Natural killer cell (primary cell): Measurements from ENCODE around the gene CYBB. TPM values are rescaled to one million over a fixed set of nuclear protein-coding genes. Genes with fewer than 3 reads are reported as not detected.
"Not testable (repeated sequence)": the region's sequence is repeated elsewhere in the genome, so short reads cannot be mapped to it uniquely, and the experiment has no call there.

Experiments used
- ATAC-seq, 3 donors: fragments of 150-1000 bp in 2 of 3; fragments of 200-7000 bp in 1 of 3; cut with Tn5 transposase; 1 replicate in 1 of 3; 2 replicates in 2 of 3; pipeline ENCODE4 v1.10.0; 2021; ENCODE audit warnings: mild to moderate bottlenecking in 2 of 3, moderate library complexity in 2 of 3
- DNase-seq, 2 donors: peaks; one replicate each; pipeline versions ENCODE4 v3.0.0 to v3.0.0-alpha.2; 2013 to 2021; ENCODE audit warnings: mixed read lengths in 1 of 2
- H3K27ac ChIP-seq: one replicate; pipeline ENCODE4 v1.5.1; 2013; ENCODE audit warnings: mild to moderate bottlenecking, low read length
- H3K27me3 ChIP-seq: one replicate; pipeline ENCODE4 v1.6.1; 2013; ENCODE audit warnings: low read length; ENCODE audit not compliant: control insufficient read depth, insufficient read depth
- H3K36me3 ChIP-seq: one replicate; pipeline ENCODE4 v1.6.1; 2013; ENCODE audit warnings: low read length; ENCODE audit not compliant: control insufficient read depth, insufficient read depth
- H3K4me1 ChIP-seq: one replicate; pipeline ENCODE4 v1.6.1; 2013; ENCODE audit warnings: low read length; ENCODE audit not compliant: control insufficient read depth, insufficient read depth
- H3K4me3 ChIP-seq: one replicate; pipeline ENCODE4 v1.5.1; 2013; ENCODE audit warnings: low read length
- H3K9me3 ChIP-seq: one replicate; pipeline ENCODE4 v1.6.1; 2013; ENCODE audit warnings: low read length; ENCODE audit not compliant: control insufficient read depth, insufficient read depth
- H3K27ac Mint-ChIP-seq, 2 donors: one replicate each; pipeline ENCODE4 v1.8.0; 2022; ENCODE audit warnings: mild to moderate bottlenecking in 2 of 2, mixed read lengths in 2 of 2, moderate library complexity in 1 of 2
- H3K27me3 Mint-ChIP-seq, 2 donors: one replicate each; pipeline ENCODE4 v1.8.0; 2022; ENCODE audit warnings: low read depth in 2 of 2, mixed read lengths in 2 of 2
- H3K36me3 Mint-ChIP-seq: one replicate; pipeline ENCODE4 v1.8.0; 2022; ENCODE audit warnings: mixed read lengths
- H3K4me1 Mint-ChIP-seq, 2 donors: one replicate each; pipeline ENCODE4 v1.8.0; 2022; ENCODE audit warnings: mixed read lengths in 2 of 2
- H3K4me3 Mint-ChIP-seq: one replicate; pipeline ENCODE4 v1.8.0; 2022; ENCODE audit warnings: mild to moderate bottlenecking, moderate library complexity, mixed read lengths
- H3K9me3 Mint-ChIP-seq, 2 donors: one replicate each; pipeline ENCODE4 v1.8.0; 2022; ENCODE audit warnings: mixed read lengths in 2 of 2
- WGBS: methylation state at CpG from one replicate; pipeline ENCODE4 v1.1.7; 2013; ENCODE audit warnings: missing lambda C conversion rate; ENCODE audit not compliant: insufficient coverage; 5-methylcytosine and 5-hydroxymethylcytosine counted together
- intact Hi-C: fragments of 100-400 bp; cut with micrococcal nuclease; formaldehyde crosslinking; loops from one replicate; pipeline ENCODE4 v1.14.2; 2022
- total RNA-seq, 4 donors: library from RNA; stranded (reverse); fragments of 120-200 nt in 1 of 4; gene quantifications; one replicate each; pipeline versions ENCODE4 v1.2.3 to v1.2.4, GENCODE V29; 2013 to 2022
- TF ChIP-seq, protein P1 (sequence below): fragments of 200-600 bp; IDR thresholded peaks from one replicate; pipeline ENCODE4 v1.8.0; 2022; ENCODE audit warnings: antibody characterized with exemption

CYBB gene
- total RNA-seq, 3 donors from 2014 or later (not counting 1 experiment from before 2014, with no cell fraction given): 11.3 to 25.6 (median 20.9) TPM

DNA sequence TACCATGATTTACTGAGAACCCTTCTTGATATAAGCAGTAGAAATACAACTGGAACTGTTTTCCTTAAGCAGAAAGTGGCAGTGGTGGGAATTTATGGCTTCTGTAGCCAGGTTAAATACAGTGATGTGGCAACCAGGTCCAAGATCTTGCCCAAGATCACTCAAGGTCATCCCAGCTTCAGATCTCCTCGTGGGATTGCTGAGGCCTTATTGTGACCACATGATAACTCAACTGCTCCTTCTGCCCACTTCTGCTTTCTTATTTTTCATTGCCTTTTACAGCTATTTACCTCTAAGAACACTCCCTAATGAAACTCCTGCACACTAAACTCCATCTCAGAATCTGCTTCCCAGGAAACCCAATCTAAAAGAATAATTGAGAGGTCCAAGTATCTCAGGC, 12.4 kb upstream of the CYBB start:
- no peak for ATAC-seq

DNA sequence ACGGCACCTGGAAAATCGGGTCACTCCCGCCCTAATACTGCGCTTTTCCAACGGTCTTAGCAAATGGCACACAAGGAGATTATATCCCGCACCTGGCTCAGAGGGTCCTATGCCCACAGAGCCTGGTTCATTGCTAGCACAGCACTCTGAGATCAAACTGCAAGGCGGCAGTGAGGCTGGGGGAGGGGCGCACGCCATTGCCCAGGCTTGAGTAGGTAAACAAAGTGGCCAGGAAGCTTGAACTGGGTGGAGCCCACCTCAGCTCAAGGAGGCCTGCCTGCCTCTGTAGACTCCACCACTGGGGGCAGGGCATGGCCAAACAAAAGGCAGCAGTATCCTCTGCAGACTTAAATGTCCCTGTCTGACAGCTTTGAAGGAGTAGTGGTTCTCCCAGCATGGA, 11.0 kb upstream of the CYBB start:
- H3K4me1 ChIP-seq, H3K27me3 ChIP-seq, H3K36me3 ChIP-seq, H3K27ac ChIP-seq, H3K36me3 Mint-ChIP-seq, DNase-seq, H3K27ac Mint-ChIP-seq, H3K27me3 Mint-ChIP-seq, intact Hi-C loops, H3K4me3 ChIP-seq, H3K4me3 Mint-ChIP-seq, H3K9me3 ChIP-seq, H3K9me3 Mint-ChIP-seq, ATAC-seq: not testable (repeated sequence)
- 93% methylated on average over 9 of the region's 9 CpGs for WGBS
- peaks cover 0 to 11% of the 10 kb centered on the region in 2 donors for H3K4me1 Mint-ChIP-seq

More for the DNA sequence above, 12.4 kb upstream of the CYBB start:
- H3K27ac ChIP-seq: no peak overlapping the region
- Mint-ChIP-seq H3K36me3 (no peaks in the 10 kb centered on the region), H3K27ac (no peak overlapping the region), H3K9me3 (no peaks in the 10 kb centered on the region), H3K27me3 (peaks cover 0 to 6% of the 10 kb centered on the region in 2 donors), H3K4me1 (peaks cover 0 to 11% of the 10 kb centered on the region in 2 donors), H3K4me3 (no peak overlapping the region)
- no peaks in the 10 kb centered on the region for H3K9me3 ChIP-seq
- no peak overlapping the region for H3K4me3 ChIP-seq
- 46% methylated on average over 1 of the region's 1 CpG for WGBS
- peaks cover 3% of the 10 kb centered on the region for H3K4me1 ChIP-seq
- H3K27me3 ChIP-seq: no peaks in the 10 kb centered on the region
- intact Hi-C loops: no loop called here
- DNase-seq: no peak
- TF ChIP-seq, protein P1, sequence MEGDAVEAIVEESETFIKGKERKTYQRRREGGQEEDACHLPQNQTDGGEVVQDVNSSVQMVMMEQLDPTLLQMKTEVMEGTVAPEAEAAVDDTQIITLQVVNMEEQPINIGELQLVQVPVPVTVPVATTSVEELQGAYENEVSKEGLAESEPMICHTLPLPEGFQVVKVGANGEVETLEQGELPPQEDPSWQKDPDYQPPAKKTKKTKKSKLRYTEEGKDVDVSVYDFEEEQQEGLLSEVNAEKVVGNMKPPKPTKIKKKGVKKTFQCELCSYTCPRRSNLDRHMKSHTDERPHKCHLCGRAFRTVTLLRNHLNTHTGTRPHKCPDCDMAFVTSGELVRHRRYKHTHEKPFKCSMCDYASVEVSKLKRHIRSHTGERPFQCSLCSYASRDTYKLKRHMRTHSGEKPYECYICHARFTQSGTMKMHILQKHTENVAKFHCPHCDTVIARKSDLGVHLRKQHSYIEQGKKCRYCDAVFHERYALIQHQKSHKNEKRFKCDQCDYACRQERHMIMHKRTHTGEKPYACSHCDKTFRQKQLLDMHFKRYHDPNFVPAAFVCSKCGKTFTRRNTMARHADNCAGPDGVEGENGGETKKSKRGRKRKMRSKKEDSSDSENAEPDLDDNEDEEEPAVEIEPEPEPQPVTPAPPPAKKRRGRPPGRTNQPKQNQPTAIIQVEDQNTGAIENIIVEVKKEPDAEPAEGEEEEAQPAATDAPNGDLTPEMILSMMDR: no peak
- H3K36me3 ChIP-seq: no peaks in the 10 kb centered on the region

GRCh38 chrX:37776283-37776986, 3.4 kb upstream of the CYBB start:
- H3K27ac ChIP-seq: peak overlapping the region; percentile 67
- peak overlapping the region; percentile 45 for H3K4me3 Mint-ChIP-seq

GRCh38 chrX:37776987-37777325, 2.9 kb upstream of the CYBB start:
- Mint-ChIP-seq H3K36me3 (no peaks in the 10 kb centered on the region), H3K27ac (peak overlapping the region in 1 of 2 donors; percentile 31), H3K27me3 (peaks cover 0 to 2% of the 10 kb centered on the region in 2 donors), H3K9me3 (no peaks in the 10 kb centered on the region), H3K4me3 (peak overlapping the region; percentile 45), H3K4me1 (peaks cover 22% of the 10 kb centered on the region in 2 donors)
- intact Hi-C loops: no loop called here
- Histone ChIP-seq H3K27ac (peak overlapping the region; percentile 67), H3K36me3 (no peaks in the 10 kb centered on the region), H3K4me1 (peaks cover 8% of the 10 kb centered on the region), H3K4me3 (no peak overlapping the region), H3K9me3 (no peaks in the 10 kb centered on the region), H3K27me3 (no peaks in the 10 kb centered on the region)
- no peak for DNase-seq
- 0% methylated on average over 1 of the region's 2 CpGs for WGBS
- peak in 1 of 3 donors; percentile 33 for ATAC-seq
- TF ChIP-seq, protein P1: no peak

More at GRCh38 chrX:37776283-37776986, 3.4 kb upstream of the CYBB start:
- TF ChIP-seq, protein P1: no peak
- H3K4me3 ChIP-seq: no peak overlapping the region
- Mint-ChIP-seq H3K36me3 (no peaks in the 10 kb centered on the region), H3K27me3 (no peaks in the 10 kb centered on the region), H3K4me1 (peaks cover 22% of the 10 kb centered on the region in 2 donors), H3K27ac (peak overlapping the region in 1 of 2 donors; percentile 31), H3K9me3 (no peaks in the 10 kb centered on the region)
- H3K36me3 ChIP-seq: no peaks in the 10 kb centered on the region
- intact Hi-C loops: no loop called here
- no peak for ATAC-seq
- DNase-seq: no peak
- peaks cover 8% of the 10 kb centered on the region for H3K4me1 ChIP-seq
- H3K27me3 ChIP-seq: no peaks in the 10 kb centered on the region
- H3K9me3 ChIP-seq: no peaks in the 10 kb centered on the region
